Prostate gland (tissue), 2 donors: Measurements from ENCODE around the gene UBR4. TPM values are rescaled to one million over a fixed set of nuclear protein-coding genes. Genes with fewer than 3 reads are reported as not detected.

Experiments used
- DNase-seq: peaks from one replicate; pipeline ENCODE4 v3.0.0-alpha.2; 2019; ENCODE audit warnings: low spot score
- H3K27ac ChIP-seq, 2 donors: fragments of 200-600 bp; sonication (generic); 2 replicates each; pipeline ENCODE4 v1.5.1; 2017 to 2019
- H3K27me3 ChIP-seq: fragments of 200-600 bp; sonication (generic); replicated peaks from 2 replicates; pipeline ENCODE4 v1.5.1; 2019; ENCODE audit not compliant: insufficient read depth
- H3K36me3 ChIP-seq, 2 donors: fragments of 200-600 bp; sonication (generic); 1 replicate in 1 of 2; 2 replicates in 1 of 2; pipeline versions ENCODE4 v1.5.1 to v1.8.1; 2017 to 2019
- H3K4me1 ChIP-seq: fragments of 200-600 bp; sonication (generic); replicated peaks from 2 replicates; pipeline ENCODE4 v1.5.1; 2019
- H3K4me3 ChIP-seq, 2 donors: fragments of 200-600 bp; sonication (generic); 2 replicates each; pipeline ENCODE4 v1.5.1; 2017 to 2019
- H3K9me3 ChIP-seq: fragments of 200-600 bp; sonication (generic); 2 replicates; pipeline ENCODE4 v1.5.1; 2017
- CTCF ChIP-seq, 4 experiments: fragments of 200-600 bp in 2 of 4; fragments of 450-650 bp in 2 of 4; sonication (generic) in 2 of 4; IDR thresholded peaks; 1 replicate in 3 of 4; 2 replicates in 1 of 4; pipeline ENCODE4 v1.5.1; 2016 to 2019; ENCODE audit warnings: antibody characterized with exemption in 4 of 4, mild to moderate bottlenecking in 2 of 4, moderate library complexity in 2 of 4
- POLR2A ChIP-seq: fragments of 450-650 bp; IDR thresholded peaks from one replicate; pipeline ENCODE4 v1.6.1; 2016; ENCODE audit warnings: antibody characterized with exemption, mild to moderate bottlenecking
- POLR2AphosphoS5 ChIP-seq: sonication (generic); formaldehyde crosslinking; IDR thresholded peaks from one replicate; pipeline ENCODE4 v1.6.1; 2017; ENCODE audit warnings: antibody characterized with exemption
- WGBS: methylation state at CpG from one replicate; pipeline ENCODE4 v1.1.5; 2018; 5-methylcytosine and 5-hydroxymethylcytosine counted together
- intact Hi-C: fragments of 100-400 bp; cut with DNase I; formaldehyde crosslinking; loops from one replicate; pipeline ENCODE4 v1.14.2; 2022
- total RNA-seq, 2 donors: library from RNA; depleted of rRNA; stranded (reverse); fragments of >200 nt; gene quantifications; one replicate each; pipeline ENCODE4 v1.1.0, GENCODE V29; 2016

UBR4 gene
- total RNA-seq, 2 donors from 2014 or later: 93.5 to 311 TPM

- WGBS: 57% methylated on average over 16 of the region's 16 CpGs
- H3K4me3 ChIP-seq: no peak overlapping the region
- peaks cover 11 to 25% of the 10 kb centered on the region in 2 donors for H3K36me3 ChIP-seq
- peak; percentile 87 for DNase-seq
- no peak for TF ChIP-seq CTCF (IDR thresholded peaks at IDR 0.05)
- TF ChIP-seq POLR2AphosphoS5: peak; percentile 73
- TF ChIP-seq POLR2A: peak; percentile 15
- H3K9me3 ChIP-seq: no peaks in the 10 kb centered on the region
- no peaks in the 10 kb centered on the region for H3K27me3 ChIP-seq
- peaks cover 36% of the 10 kb centered on the region for H3K4me1 ChIP-seq
- intact Hi-C loops: no loop called here
- peak overlapping the region; percentile 68 to 84 for H3K27ac ChIP-seq
Measured at GRCh38 chr1:19079541-19080472, 130.3 kb downstream of the UBR4 start.

- peaks cover 0 to 15% of the 10 kb centered on the region in 2 donors for H3K36me3 ChIP-seq
- H3K4me1 ChIP-seq: peaks cover 49% of the 10 kb centered on the region
- intact Hi-C loops: no loop called here
- DNase-seq: no peak
- H3K4me3 ChIP-seq: no peak overlapping the region
- WGBS: 91% methylated on average over 4 of the region's 4 CpGs
- H3K27ac ChIP-seq: peak overlapping the region in 1 of 2 donors; percentile 84
- no peaks in the 10 kb centered on the region for H3K9me3 ChIP-seq
- TF ChIP-seq POLR2AphosphoS5 (no peak), POLR2A (no peak), CTCF (IDR thresholded peaks at IDR 0.05) (no peak)
- no peaks in the 10 kb centered on the region for H3K27me3 ChIP-seq
Measured at GRCh38 chr1:19078536-19078935, 131.5 kb downstream of the UBR4 start.

GRCh38 chr1:19076841-19077616 lies 133.0 kb downstream of the UBR4 start:
- no peak for TF ChIP-seq POLR2AphosphoS5
- no peak for TF ChIP-seq POLR2A
- Histone ChIP-seq H3K4me1 (peaks cover 64% of the 10 kb centered on the region), H3K4me3 (no peak overlapping the region), H3K27ac (peak overlapping the region; percentile 72 to 81), H3K9me3 (no peaks in the 10 kb centered on the region), H3K27me3 (no peaks in the 10 kb centered on the region), H3K36me3 (peaks cover 0 to 10% of the 10 kb centered on the region in 2 donors)
- no peak for DNase-seq
- 81% methylated on average over 20 of the region's 20 CpGs for WGBS
- intact Hi-C loops: no loop called here

- 32% methylated on average over 21 of the region's 21 CpGs for WGBS
- DNase-seq: peak; percentile 83
- no peak overlapping the region for H3K4me3 ChIP-seq
- TF ChIP-seq CTCF (IDR thresholded peaks at IDR 0.05) (no peak), POLR2A (peak; percentile 53), POLR2AphosphoS5 (peak; percentile 74)
- intact Hi-C loops: loop anchor here (5.0 kb wide), 1 partner anchor 63 kb away; no protein-coding TSS in a partner anchor
- H3K27me3 ChIP-seq: no peaks in the 10 kb centered on the region
- H3K4me1 ChIP-seq: peaks cover 65% of the 10 kb centered on the region
- no peaks in the 10 kb centered on the region for H3K9me3 ChIP-seq
- H3K36me3 ChIP-seq: peaks cover 0 to 10% of the 10 kb centered on the region in 2 donors
- peak overlapping the region; percentile 72 to 81 for H3K27ac ChIP-seq
Measured at GRCh38 chr1:19074902-19075721, 135.0 kb downstream of the UBR4 start.
